ENCODE measurements around the gene DQX1.

DQX1 gene

DNA sequence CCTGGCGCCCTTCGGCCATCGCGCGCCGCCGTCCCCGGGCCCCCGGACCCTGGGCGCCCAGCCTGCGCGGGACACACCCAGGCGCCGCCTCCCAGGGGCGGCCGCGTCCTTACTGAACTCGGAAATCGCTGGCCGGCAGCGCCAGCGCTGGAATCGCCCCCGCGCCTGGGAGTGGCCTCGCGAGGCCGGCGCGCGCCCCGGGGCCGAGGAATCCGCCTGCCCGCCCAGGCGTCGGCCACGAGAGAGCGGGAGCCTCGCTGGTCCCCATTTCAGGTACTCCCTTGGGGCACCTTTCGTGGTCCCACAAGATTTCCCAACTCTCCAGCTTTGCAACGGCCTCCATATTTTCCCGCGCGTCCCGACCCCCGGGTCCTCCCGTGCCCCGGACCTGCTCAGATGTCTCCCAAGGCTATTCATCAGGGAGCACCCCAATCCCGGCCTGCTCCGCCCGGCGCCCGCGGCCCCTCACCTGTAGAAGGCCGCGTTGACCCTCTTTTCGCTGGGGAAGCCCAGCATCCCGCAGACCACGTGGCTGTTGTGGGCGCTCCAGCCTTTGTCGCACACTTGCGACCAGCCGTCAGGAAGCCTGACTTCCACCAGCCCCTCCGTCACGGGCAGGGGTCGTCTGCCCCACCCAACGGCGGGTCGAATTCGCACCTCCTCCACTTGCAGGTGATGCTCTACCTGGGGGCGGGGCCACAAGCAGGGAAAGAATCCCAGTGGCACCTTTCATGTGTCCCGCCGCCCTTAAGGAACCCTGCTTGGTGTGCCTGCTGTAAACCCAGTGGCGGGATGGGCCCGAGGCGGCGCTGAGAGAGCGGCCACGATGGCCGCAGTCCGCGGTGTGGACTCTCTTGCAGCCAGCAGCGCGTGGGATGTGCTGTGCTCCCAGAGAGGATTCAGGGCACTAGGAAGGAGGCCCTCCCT lies 23.1 kb upstream of the DQX1 start (continued):
- no peak; the same call in none of the 2 replicates for TF ChIP-seq ZFHX2 (tag by site-specific recombination; conservative IDR thresholded peaks at IDR 0.05)
- TF ChIP-seq ZBTB11 (tag by site-specific recombination; conservative IDR thresholded peaks at IDR 0.05; ENCODE audit: low read depth), result no peak

DNA sequence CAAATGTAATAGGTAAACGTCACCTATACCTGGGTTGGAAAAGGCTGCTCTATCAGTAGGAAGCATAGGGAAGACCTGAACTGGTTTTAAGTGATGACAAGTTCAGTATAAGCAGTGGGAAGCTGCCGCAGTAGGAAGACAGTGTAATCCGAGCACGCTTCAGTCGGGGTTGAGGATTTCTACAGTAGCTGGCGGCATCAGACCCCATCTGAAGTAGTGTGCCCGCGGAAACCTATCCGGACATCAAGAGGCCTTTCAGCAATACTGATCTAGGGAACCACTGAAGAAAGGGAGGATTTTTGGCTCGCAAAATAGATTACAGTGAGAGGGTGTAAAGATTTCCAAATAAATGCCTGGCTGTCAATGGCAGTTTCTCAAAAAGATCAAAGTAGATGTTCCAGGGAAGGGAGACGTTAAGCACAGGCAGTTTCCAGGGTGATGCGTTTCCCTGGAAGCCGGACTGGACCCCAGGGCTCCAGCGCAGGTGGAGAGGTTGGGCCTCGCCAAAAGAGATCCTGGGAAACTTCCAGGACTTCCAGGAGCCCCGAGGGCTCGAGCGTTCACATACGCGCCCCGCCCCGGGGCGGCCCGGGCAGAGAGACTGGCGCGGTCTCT lies 22.4 kb upstream of the DQX1 start:
- POLR2A ChIA-PET, result interaction anchor here (1.6 kb wide), 1 partner anchor 90 kb away, joined by 3 read pairs; the partner anchor contains the start of gene WBP1
- H3K4me3 ChIP-seq (ENCODE audit: low read depth, low read length), result peak overlapping the region; percentile 41
- 0 out of 2 replicates have a peak, but pooled peaks have one; percentile 15 for TF ChIP-seq MYNN (tag by site-specific recombination; IDR thresholded peaks at IDR 0.05; ENCODE audit: borderline replicate concordance)
- TF ChIP-seq ZNF175 (tag by site-specific recombination; IDR thresholded peaks at IDR 0.05), result no peak
- TF ChIP-seq ZBTB20 (tag by site-specific recombination; IDR thresholded peaks at IDR 0.05), result peak; percentile 89
- peak; percentile 50; the same call in 1 of the 2 replicates for TF ChIP-seq IKZF3 (tag by site-specific recombination; IDR thresholded peaks at IDR 0.05)
- 0 out of 2 replicates have a peak, but pooled peaks have one; percentile 6 for TF ChIP-seq SP3 (tag by site-specific recombination; IDR thresholded peaks at IDR 0.05)
- TF ChIP-seq REPIN1 (tag by site-specific recombination; IDR thresholded peaks at IDR 0.05; ENCODE audit: low read depth), result no peak
- TF ChIP-seq GLI2 (tag by site-specific recombination; IDR thresholded peaks at IDR 0.05; ENCODE audit: borderline replicate concordance, low read depth), result no peak
- no peak for TF ChIP-seq ZNF248 (tag by site-specific recombination; IDR thresholded peaks at IDR 0.05)
- peak; percentile 90 for TF ChIP-seq PRDM10 (tag by site-specific recombination; IDR thresholded peaks at IDR 0.05)
- peak; percentile 54; the same call in 1 of the 2 replicates for TF ChIP-seq TCF7L2 (IDR thresholded peaks at IDR 0.05; ENCODE audit: borderline replicate concordance, low read depth, low read length)
- TF ChIP-seq ZNF404 (tag by site-specific recombination; IDR thresholded peaks at IDR 0.05), result no peak
- TF ChIP-seq, protein P1, sequence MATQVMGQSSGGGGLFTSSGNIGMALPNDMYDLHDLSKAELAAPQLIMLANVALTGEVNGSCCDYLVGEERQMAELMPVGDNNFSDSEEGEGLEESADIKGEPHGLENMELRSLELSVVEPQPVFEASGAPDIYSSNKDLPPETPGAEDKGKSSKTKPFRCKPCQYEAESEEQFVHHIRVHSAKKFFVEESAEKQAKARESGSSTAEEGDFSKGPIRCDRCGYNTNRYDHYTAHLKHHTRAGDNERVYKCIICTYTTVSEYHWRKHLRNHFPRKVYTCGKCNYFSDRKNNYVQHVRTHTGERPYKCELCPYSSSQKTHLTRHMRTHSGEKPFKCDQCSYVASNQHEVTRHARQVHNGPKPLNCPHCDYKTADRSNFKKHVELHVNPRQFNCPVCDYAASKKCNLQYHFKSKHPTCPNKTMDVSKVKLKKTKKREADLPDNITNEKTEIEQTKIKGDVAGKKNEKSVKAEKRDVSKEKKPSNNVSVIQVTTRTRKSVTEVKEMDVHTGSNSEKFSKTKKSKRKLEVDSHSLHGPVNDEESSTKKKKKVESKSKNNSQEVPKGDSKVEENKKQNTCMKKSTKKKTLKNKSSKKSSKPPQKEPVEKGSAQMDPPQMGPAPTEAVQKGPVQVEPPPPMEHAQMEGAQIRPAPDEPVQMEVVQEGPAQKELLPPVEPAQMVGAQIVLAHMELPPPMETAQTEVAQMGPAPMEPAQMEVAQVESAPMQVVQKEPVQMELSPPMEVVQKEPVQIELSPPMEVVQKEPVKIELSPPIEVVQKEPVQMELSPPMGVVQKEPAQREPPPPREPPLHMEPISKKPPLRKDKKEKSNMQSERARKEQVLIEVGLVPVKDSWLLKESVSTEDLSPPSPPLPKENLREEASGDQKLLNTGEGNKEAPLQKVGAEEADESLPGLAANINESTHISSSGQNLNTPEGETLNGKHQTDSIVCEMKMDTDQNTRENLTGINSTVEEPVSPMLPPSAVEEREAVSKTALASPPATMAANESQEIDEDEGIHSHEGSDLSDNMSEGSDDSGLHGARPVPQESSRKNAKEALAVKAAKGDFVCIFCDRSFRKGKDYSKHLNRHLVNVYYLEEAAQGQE (tag by site-specific recombination; IDR thresholded peaks at IDR 0.05), result no peak
- peak; percentile 75 for TF ChIP-seq ZNF335 (tag by site-specific recombination; conservative IDR thresholded peaks at IDR 0.05)
- no peak for TF ChIP-seq ZNF623 (tag by site-specific recombination; IDR thresholded peaks at IDR 0.05)
- TF ChIP-seq, protein P2, sequence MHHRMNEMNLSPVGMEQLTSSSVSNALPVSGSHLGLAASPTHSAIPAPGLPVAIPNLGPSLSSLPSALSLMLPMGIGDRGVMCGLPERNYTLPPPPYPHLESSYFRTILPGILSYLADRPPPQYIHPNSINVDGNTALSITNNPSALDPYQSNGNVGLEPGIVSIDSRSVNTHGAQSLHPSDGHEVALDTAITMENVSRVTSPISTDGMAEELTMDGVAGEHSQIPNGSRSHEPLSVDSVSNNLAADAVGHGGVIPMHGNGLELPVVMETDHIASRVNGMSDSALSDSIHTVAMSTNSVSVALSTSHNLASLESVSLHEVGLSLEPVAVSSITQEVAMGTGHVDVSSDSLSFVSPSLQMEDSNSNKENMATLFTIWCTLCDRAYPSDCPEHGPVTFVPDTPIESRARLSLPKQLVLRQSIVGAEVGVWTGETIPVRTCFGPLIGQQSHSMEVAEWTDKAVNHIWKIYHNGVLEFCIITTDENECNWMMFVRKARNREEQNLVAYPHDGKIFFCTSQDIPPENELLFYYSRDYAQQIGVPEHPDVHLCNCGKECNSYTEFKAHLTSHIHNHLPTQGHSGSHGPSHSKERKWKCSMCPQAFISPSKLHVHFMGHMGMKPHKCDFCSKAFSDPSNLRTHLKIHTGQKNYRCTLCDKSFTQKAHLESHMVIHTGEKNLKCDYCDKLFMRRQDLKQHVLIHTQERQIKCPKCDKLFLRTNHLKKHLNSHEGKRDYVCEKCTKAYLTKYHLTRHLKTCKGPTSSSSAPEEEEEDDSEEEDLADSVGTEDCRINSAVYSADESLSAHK (tag by site-specific recombination; IDR thresholded peaks at IDR 0.05), result peak; percentile 85
- 0 out of 2 replicates have a peak, but pooled peaks have one; percentile 8 for TF ChIP-seq SP7 (tag by site-specific recombination; IDR thresholded peaks at IDR 0.05)
- TF ChIP-seq ZNF366 (tag by site-specific recombination; conservative IDR thresholded peaks at IDR 0.05), result 0 out of 2 replicates have a peak, but pooled peaks have one; percentile 32
- TF ChIP-seq ZBTB17 (tag by site-specific recombination; IDR thresholded peaks at IDR 0.05), result peak; percentile 88

More for the DNA sequence above, 22.4 kb upstream of the DQX1 start:
- Histone ChIP-seq H3K9me3 (ENCODE audit: control insufficient read depth, insufficient read depth, low read depth, low read length) (no peaks in the 10 kb centered on the region), H3K27ac (ENCODE audit: extremely low read depth, low read depth, low read length) (peak overlapping the region; percentile 69; the same call in 1 of the 2 replicates), H3K36me3 (ENCODE audit: control insufficient read depth in 2 of 2, insufficient read depth in 1 of 2, low read length in 2 of 2) (peaks cover 0 to 4% of the 10 kb centered on the region in 2 experiments; a peak in 1 of 3 replicates), H3K4me1 (ENCODE audit: control insufficient read depth, insufficient read depth, low read length) (no peaks in the 10 kb centered on the region; the same call in 1 of the 2 replicates)
- CTCF ChIA-PET, result no interaction called here
